K562 (cell line): ENCODE results near the gene LRRFIP2. TPM values are rescaled to one million over a fixed set of nuclear protein-coding genes. Genes with fewer than 3 reads are reported as not detected.

Source experiments
- ATAC-seq: fragments of 200-7000 bp; cut with Tn5 transposase; 3 replicates; pipeline ENCODE4 v1.9.1; 2020; ENCODE audit warnings: moderate library complexity
- BruUV-seq: library from RNA; stranded (reverse); fragments of 400-500 nt; replicated peaks from 2 replicates; lab custom pipeline; 2021; lab: Mats Ljungman, UMichigan
- CTCF ChIA-PET: fragments of 300-600 bp; formaldehyde crosslinking; extraction: SDS; loops from one replicate; lab custom pipeline; 2021; ENCODE audit warnings: low intra/inter-chr PET ratio; lab: Yijun Ruan, JAX
- POLR2A ChIA-PET: fragments of 300-600, 350-650 bp; sonication (Branson Sonifier 250); formaldehyde crosslinking; extraction: SDS; loops from one replicate; lab custom pipeline; 2021; ENCODE audit warnings: antibody characterized with exemption, inconsistent platforms; lab: Yijun Ruan, JAX
- DNase-seq, 4 experiments: peaks; one replicate each; pipeline versions ENCODE4 v3.0.0 to v3.0.0-alpha.2; 2011 to 2018; ENCODE audit warnings: low spot score in 3 of 4, mixed read lengths in 3 of 4; ENCODE audit errors: extremely low read depth in 1 of 4
- FAIRE-seq: peaks from 2 replicates; lab custom pipeline; 2011; peaks lifted over from hg19 to GRCh38; lab: Jason Lieb, UNC
- H2AFZ ChIP-seq: 2 replicates; pipeline ENCODE4 v1.6.0; 2011; ENCODE audit warnings: low read depth, low read length, control low read depth, inconsistent platforms
- H3K27ac ChIP-seq: fragments of 200-600 bp; 3 replicates; pipeline ENCODE4 v1.8.0; 2011; ENCODE audit warnings: low read depth, mild to moderate bottlenecking, control low read depth, inconsistent platforms, low read length, moderate library complexity, mixed read lengths; ENCODE audit errors: extremely low read depth
- H3K27me3 ChIP-seq, 2 experiments: fragments of 300-600 bp in 1 of 2; 2 replicates in 1 of 2; 3 replicates in 1 of 2; pipeline versions ENCODE4 v1.6.0 to v1.8.0; 2011; ENCODE audit warnings: inconsistent platforms in 2 of 2, low read length in 2 of 2, mild to moderate bottlenecking in 1 of 2, mixed read lengths in 1 of 2, moderate library complexity in 1 of 2; ENCODE audit not compliant: control insufficient read depth in 2 of 2, insufficient read depth in 2 of 2
- H3K36me3 ChIP-seq: fragments of 300-600 bp; 3 replicates; pipeline ENCODE4 v1.8.0; 2011; ENCODE audit warnings: mild to moderate bottlenecking, low read length, inconsistent platforms; ENCODE audit not compliant: control insufficient read depth, insufficient read depth
- H3K4me1 ChIP-seq, 2 experiments: fragments of 200-600 bp in 1 of 2; replicated peaks in 1 of 2; 2 replicates in 1 of 2; 3 replicates in 1 of 2; pipeline versions ENCODE4 v1.5.1 to v1.8.0; 2011; ENCODE audit warnings: inconsistent platforms in 2 of 2, low read length in 2 of 2, mild to moderate bottlenecking in 1 of 2, mixed read lengths in 1 of 2, moderate library complexity in 1 of 2; ENCODE audit not compliant: control insufficient read depth in 2 of 2, insufficient read depth in 2 of 2
- H3K4me2 ChIP-seq: 2 replicates; pipeline ENCODE4 v1.6.1; 2011; ENCODE audit warnings: low read length, control low read depth, inconsistent platforms, mixed read lengths; ENCODE audit not compliant: insufficient read depth
- H3K4me3 ChIP-seq: fragments of 200-600 bp; sonication (generic), shearing (Covaris generic); 2 replicates; pipeline ENCODE4 v1.5.1; 2016; ENCODE audit warnings: control low read depth, inconsistent platforms
- H3K79me2 ChIP-seq: fragments of 200-600 bp; 3 replicates; pipeline ENCODE4 v1.8.0; 2011; ENCODE audit warnings: low read length, inconsistent platforms; ENCODE audit not compliant: control insufficient read depth, insufficient read depth
- H3K9ac ChIP-seq, 2 experiments: 2 replicates each; pipeline versions ENCODE4 v1.6.0 to v1.6.1; 2011; ENCODE audit warnings: low read depth in 2 of 2, low read length in 2 of 2, control low read depth in 1 of 2, inconsistent platforms in 1 of 2, mild to moderate bottlenecking in 1 of 2, mixed read lengths in 1 of 2; ENCODE audit not compliant: insufficient read depth in 1 of 2
- H3K9me1 ChIP-seq: one replicate; pipeline ENCODE4 v1.6.0; 2011; ENCODE audit warnings: inconsistent platforms, mild to moderate bottlenecking, low read length, moderate library complexity; ENCODE audit not compliant: control insufficient read depth, insufficient read depth
- H3K9me3 ChIP-seq: replicated peaks from 2 replicates; pipeline ENCODE4 v1.5.1; 2011; ENCODE audit warnings: low read depth, low read length, inconsistent platforms; ENCODE audit not compliant: control insufficient read depth, insufficient read depth
- H4K20me1 ChIP-seq: replicated peaks from 2 replicates; pipeline ENCODE4 v1.6.1; 2011; ENCODE audit warnings: low read length, inconsistent platforms, mixed read lengths; ENCODE audit not compliant: control insufficient read depth, insufficient read depth
- DMBX1 ChIP-seq: fragments of 250-450 bp; sonication (Bioruptor Pico); IDR thresholded peaks from 2 replicates; pipeline ENCODE4 v1.8.0; 2022; ENCODE audit warnings: inconsistent platforms, mild to moderate bottlenecking, moderate library complexity, borderline replicate concordance
- FOXJ2 ChIP-seq: fragments of 200-800 bp; sonication (Bioruptor generic); IDR thresholded peaks from 2 replicates; pipeline ENCODE4 v1.6.1; 2016; ENCODE audit warnings: missing genetic modification characterization, missing compliant biosample characterization
- SOX6 ChIP-seq: fragments of 450-650 bp; IDR thresholded peaks from 2 replicates; pipeline ENCODE4 v1.6.1; 2014; ENCODE audit warnings: mild to moderate bottlenecking
- ZNF316 ChIP-seq: fragments of 450-650 bp; IDR thresholded peaks from 2 replicates; pipeline ENCODE4 v1.6.1; 2016
- WGBS: fragments of 100-300 bp; shearing (Covaris generic); methylation state at CpG from one replicate; pipeline ENCODE4 v1.1.6; 2016; ENCODE audit warnings: low coverage, mixed read lengths; ENCODE audit not compliant: insufficient coverage; ENCODE audit errors: missing lambda C conversion rate; 5-methylcytosine and 5-hydroxymethylcytosine counted together
- in situ Hi-C: fragments of 300-500 bp; cut with MboI; formaldehyde crosslinking; loops from 4 replicates; pipeline ENCODE4 v1.15.0; 2018; ENCODE audit warnings: inconsistent platforms, mixed read lengths
- intact Hi-C: fragments of 100-400 bp; cut with micrococcal nuclease; formaldehyde crosslinking; loops from 2 replicates; pipeline ENCODE4 v1.14.2; 2022
- polyA plus RNA-seq, 8 experiments: library from polyadenylated mRNA; depleted of rRNA in 4 of 8; stranded (reverse) in 5 of 8; unstranded in 3 of 8; fragments of >200 nt; fragmentation: Nextera tagmentation in 2 of 8; fragmentation: Illumina TruSeq in 1 of 8; extraction: Ambion mirVana in 2 of 8; extraction: Trizol in 1 of 8; gene quantifications; 2 replicates each; pipeline versions ENCODE4 v1.2.1 to v1.2.3, GENCODE V29; 2011 to 2014; ENCODE audit warnings: inconsistent platforms in 1 of 8, missing spikeins in 1 of 8
- total RNA-seq, 7 experiments: library from RNA; depleted of rRNA in 6 of 7; stranded (reverse); fragments of >200 nt in 6 of 7; fragmentation: Illumina TruSeq in 2 of 7; extraction: Trizol in 2 of 7; gene quantifications; 2 replicates each; pipeline versions ENCODE4 v1.2.1 to v1.2.3, GENCODE V29; 2011 to 2021; ENCODE audit warnings: low replicate concordance in 1 of 7
- TF ChIP-seq, protein P1 (sequence below): fragments of 150-350 bp; IDR thresholded peaks from 2 replicates; pipeline ENCODE4 v1.6.1; 2014; ENCODE audit warnings: low read depth, mild to moderate bottlenecking, low read length, borderline replicate concordance
- TF ChIP-seq, protein P2 (sequence below), 2 experiments: fragments of 450-650 bp in 1 of 2; sonication (generic) in 1 of 2; formaldehyde crosslinking in 1 of 2; IDR thresholded peaks in 1 of 2; conservative IDR thresholded peaks in 1 of 2; 2 replicates each; pipeline versions ENCODE4 v1.6.1 to v1.8.1; 2016 to 2023; ENCODE audit warnings: mild to moderate bottlenecking in 2 of 2, moderate library complexity in 2 of 2, inconsistent platforms in 1 of 2, missing genetic modification reagents in 1 of 2

LRRFIP2 gene
- total and polyA plus RNA-seq, 9 of the 15 experiments (the other 6 are each of a cell fraction or from before 2014, with no cell fraction given): 9.9 to 53.9 (median 42.7) TPM

DNA sequence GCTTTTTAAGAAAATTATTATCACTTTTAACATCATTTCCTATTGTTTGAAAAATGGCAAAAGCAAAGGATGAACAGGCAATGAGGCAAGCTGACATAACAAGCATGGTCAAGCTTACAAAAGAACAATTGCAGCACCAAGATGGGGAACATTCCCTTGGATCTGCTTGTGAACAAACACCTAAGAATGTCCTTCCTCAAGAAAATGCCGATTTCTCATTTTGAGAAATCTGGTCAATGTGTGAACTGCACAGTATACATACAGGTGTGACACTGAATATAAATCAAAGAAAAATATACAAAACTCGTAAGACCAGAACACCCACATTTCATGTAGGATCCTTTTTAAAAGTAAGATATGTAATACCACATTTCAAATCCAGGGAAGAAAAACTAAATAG, 58.9 kb downstream of the LRRFIP2 start:
- DNase-seq (no peak), ATAC-seq (no peak), FAIRE-seq (peak; percentile 23)
- H3K9me1 ChIP-seq: no peaks in the 10 kb centered on the region
- no peak overlapping the region for H3K9ac ChIP-seq
- intact Hi-C loops: no loop called here
- H4K20me1 ChIP-seq: no peaks in the 10 kb centered on the region
- ChIA-PET POLR2A (interaction anchor here (1.1 kb wide), 1 partner anchor 14 kb away, joined by 3 read pairs; no protein-coding TSS in a partner anchor), CTCF (no interaction called here)
- in situ Hi-C loops: no loop called here
- H3K27ac ChIP-seq: no peak overlapping the region
- no peaks in the 10 kb centered on the region for H3K9me3 ChIP-seq
- 0 out of 5 replicates have a peak, but pooled peaks cover 0 to 4% of the 10 kb centered on the region in 2 experiments for H3K4me1 ChIP-seq
- H3K79me2 ChIP-seq: no peaks in the 10 kb centered on the region
- H2AFZ ChIP-seq: no peak overlapping the region
- H3K27me3 ChIP-seq: no peaks in the 10 kb centered on the region
- H3K4me2 ChIP-seq: no peak overlapping the region
- BruUV-seq: no TSS peak
- H3K4me3 ChIP-seq: no peak overlapping the region
- 0 out of 3 replicates have a peak, but pooled peaks cover 2% of the 10 kb centered on the region for H3K36me3 ChIP-seq
- WGBS: 85% methylated on average over 2 of the region's 2 CpGs
- TF ChIP-seq SOX6 (no peak), ZNF316 (peak; percentile 24; the same call in 1 of the 2 replicates)

DNA sequence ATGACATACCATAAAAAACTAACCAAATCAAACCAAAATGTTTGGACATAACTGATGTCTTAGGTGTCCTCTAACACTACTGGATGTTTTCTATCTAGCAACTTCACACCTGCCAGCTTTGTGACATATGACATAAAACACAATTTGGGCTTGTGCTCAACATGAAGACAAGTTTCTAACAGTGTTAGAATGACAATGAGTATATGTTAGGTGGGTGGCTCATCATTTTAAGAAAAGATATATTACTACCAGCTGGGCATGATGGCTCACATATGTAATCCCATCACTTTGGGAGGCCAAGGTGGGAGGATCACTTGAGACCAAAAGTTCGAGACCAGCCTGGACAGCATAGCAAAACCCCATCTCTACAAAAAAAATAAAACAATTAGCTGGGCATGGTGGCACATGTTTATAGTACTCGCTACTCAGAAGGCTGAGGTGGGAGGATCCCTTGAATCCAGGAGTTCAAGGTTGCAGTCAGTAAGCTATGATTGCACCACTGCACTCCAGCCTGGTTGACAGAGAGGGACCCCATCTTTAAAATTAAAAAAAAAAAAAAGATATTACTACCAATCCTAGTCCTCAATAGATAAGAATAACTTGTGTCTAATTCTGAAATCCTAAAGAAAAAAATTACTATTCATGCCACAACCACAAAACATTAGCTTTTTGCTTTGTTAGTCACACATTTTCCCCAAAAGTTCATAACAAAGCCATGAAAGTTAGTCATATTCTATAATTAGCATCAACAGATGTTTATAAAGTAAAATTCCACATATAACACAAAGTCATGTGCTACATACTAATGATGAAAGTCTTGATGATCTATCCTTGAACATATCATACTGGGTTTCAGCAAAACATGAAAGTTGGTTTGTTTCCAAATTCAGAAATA, 59.9 kb downstream of the LRRFIP2 start:
- H3K36me3 ChIP-seq: 0 out of 3 replicates have a peak, but pooled peaks cover 2% of the 10 kb centered on the region
- no peak overlapping the region for H3K27ac ChIP-seq
- CTCF ChIA-PET: no interaction called here
- 0 out of 5 replicates have a peak, but pooled peaks cover 0 to 4% of the 10 kb centered on the region in 2 experiments for H3K4me1 ChIP-seq
- FAIRE-seq (no peak), ATAC-seq (no peak), DNase-seq (no peak)
- no peak overlapping the region for H3K4me3 ChIP-seq
- H3K9me3 ChIP-seq: no peaks in the 10 kb centered on the region
- H3K9ac ChIP-seq: no peak overlapping the region
- in situ Hi-C loops: no loop called here
- H3K27me3 ChIP-seq: no peaks in the 10 kb centered on the region
- H2AFZ ChIP-seq: no peak overlapping the region
- H4K20me1 ChIP-seq: no peaks in the 10 kb centered on the region
- H3K9me1 ChIP-seq: no peaks in the 10 kb centered on the region
- POLR2A ChIA-PET: interaction anchor here (0.8 to 1.1 kb wide), 3 partner anchors 15 to 86 kb away, joined by 3 read pairs; no protein-coding TSS in a partner anchor
- no peak overlapping the region for H3K4me2 ChIP-seq
- intact Hi-C loops: no loop called here
- no TSS peak for BruUV-seq
- TF ChIP-seq, protein P1, sequence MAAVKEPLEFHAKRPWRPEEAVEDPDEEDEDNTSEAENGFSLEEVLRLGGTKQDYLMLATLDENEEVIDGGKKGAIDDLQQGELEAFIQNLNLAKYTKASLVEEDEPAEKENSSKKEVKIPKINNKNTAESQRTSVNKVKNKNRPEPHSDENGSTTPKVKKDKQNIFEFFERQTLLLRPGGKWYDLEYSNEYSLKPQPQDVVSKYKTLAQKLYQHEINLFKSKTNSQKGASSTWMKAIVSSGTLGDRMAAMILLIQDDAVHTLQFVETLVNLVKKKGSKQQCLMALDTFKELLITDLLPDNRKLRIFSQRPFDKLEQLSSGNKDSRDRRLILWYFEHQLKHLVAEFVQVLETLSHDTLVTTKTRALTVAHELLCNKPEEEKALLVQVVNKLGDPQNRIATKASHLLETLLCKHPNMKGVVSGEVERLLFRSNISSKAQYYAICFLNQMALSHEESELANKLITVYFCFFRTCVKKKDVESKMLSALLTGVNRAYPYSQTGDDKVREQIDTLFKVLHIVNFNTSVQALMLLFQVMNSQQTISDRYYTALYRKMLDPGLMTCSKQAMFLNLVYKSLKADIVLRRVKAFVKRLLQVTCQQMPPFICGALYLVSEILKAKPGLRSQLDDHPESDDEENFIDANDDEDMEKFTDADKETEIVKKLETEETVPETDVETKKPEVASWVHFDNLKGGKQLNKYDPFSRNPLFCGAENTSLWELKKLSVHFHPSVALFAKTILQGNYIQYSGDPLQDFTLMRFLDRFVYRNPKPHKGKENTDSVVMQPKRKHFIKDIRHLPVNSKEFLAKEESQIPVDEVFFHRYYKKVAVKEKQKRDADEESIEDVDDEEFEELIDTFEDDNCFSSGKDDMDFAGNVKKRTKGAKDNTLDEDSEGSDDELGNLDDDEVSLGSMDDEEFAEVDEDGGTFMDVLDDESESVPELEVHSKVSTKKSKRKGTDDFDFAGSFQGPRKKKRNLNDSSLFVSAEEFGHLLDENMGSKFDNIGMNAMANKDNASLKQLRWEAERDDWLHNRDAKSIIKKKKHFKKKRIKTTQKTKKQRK: no peak
- no peak for TF ChIP-seq FOXJ2 (tag)
- TF ChIP-seq DMBX1: no peak
- TF ChIP-seq, protein P2, sequence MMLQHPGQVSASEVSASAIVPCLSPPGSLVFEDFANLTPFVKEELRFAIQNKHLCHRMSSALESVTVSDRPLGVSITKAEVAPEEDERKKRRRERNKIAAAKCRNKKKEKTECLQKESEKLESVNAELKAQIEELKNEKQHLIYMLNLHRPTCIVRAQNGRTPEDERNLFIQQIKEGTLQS (IDR thresholded peaks at IDR 0.05): 0 out of 2 replicates have a peak, but pooled peaks have one; percentile 19
- TF ChIP-seq, protein P2 (CRISPR knock-in tag; conservative IDR thresholded peaks at IDR 0.05): no peak
- H3K79me2 ChIP-seq: no peaks in the 10 kb centered on the region
- 92% methylated on average over 2 of the region's 2 CpGs for WGBS
